ENCODE results near the gene RBPMS2.

GRCh38 chr15:64776402-64776786 is 1.0 kb upstream of the RBPMS2 start:
- TF ChIP-seq CTCF (IDR thresholded peaks at IDR 0.05) = no peak
- TF ChIP-seq POLR2A (IDR thresholded peaks at IDR 0.05) = no peak
